Activated CD8-positive, alpha-beta memory T cell treated with anti-CD3 and anti-CD28 coated beads, Interleukin-2, amount 50 U/mL, for 4 hours (primary cell): ENCODE measurements around the gene MLYCD.

ENCODE experiments used
- DNase-seq: peaks from one replicate; pipeline ENCODE4 v3.0.0-alpha.2; 2020

MLYCD gene

GRCh38 chr16:83898463-83899271 is at the start of gene MLYCD:
MLYCD (plus strand) TSS chr16:83899115; CDS start chr16:83899145, 30 bp downstream.
- DNase-seq = peak; percentile 70

GRCh38 chr16:83849421-83849820 is 49.5 kb upstream of the MLYCD start:
- no peak for DNase-seq

- no peak for DNase-seq
Measured at GRCh38 chr16:83850947-83851346, 48.0 kb upstream of the MLYCD start.

- no peak for DNase-seq
Measured at GRCh38 chr16:83851473-83851872, 47.4 kb upstream of the MLYCD start.

GRCh38 chr16:83852774-83853173 is 46.1 kb upstream of the MLYCD start:
- DNase-seq = no peak

GRCh38 chr16:83853834-83854233 is 45.1 kb upstream of the MLYCD start:
- DNase-seq = no peak

- DNase-seq = no peak
Measured at GRCh38 chr16:83854420-83854819, 44.5 kb upstream of the MLYCD start.

- no peak for DNase-seq
Measured at GRCh38 chr16:83856792-83857191, 42.1 kb upstream of the MLYCD start.

- no peak for DNase-seq
Measured at GRCh38 chr16:83859265-83859664, 39.6 kb upstream of the MLYCD start.

GRCh38 chr16:83862661-83863060 is 36.3 kb upstream of the MLYCD start:
- no peak for DNase-seq

- DNase-seq = no peak
Measured at GRCh38 chr16:83863682-83864081, 35.2 kb upstream of the MLYCD start.

GRCh38 chr16:83870830-83871229 is 28.1 kb upstream of the MLYCD start:
- no peak for DNase-seq

- DNase-seq = no peak
Measured at GRCh38 chr16:83878838-83879237, 20.1 kb upstream of the MLYCD start.

- no peak for DNase-seq
Measured at GRCh38 chr16:83882163-83882885, 16.6 kb upstream of the MLYCD start.

GRCh38 chr16:83886199-83886971 is 12.5 kb upstream of the MLYCD start:
- DNase-seq = no peak

- DNase-seq = no peak
Measured at GRCh38 chr16:83887080-83887479, 11.8 kb upstream of the MLYCD start.

GRCh38 chr16:83887564-83887963 is 11.4 kb upstream of the MLYCD start:
- DNase-seq = no peak

- no peak for DNase-seq
Measured at GRCh38 chr16:83888672-83889044, 10.3 kb upstream of the MLYCD start.

GRCh38 chr16:83890359-83890758 is 8.6 kb upstream of the MLYCD start:
- no peak for DNase-seq

- DNase-seq = no peak
Measured at GRCh38 chr16:83891742-83892141, 7.2 kb upstream of the MLYCD start.

GRCh38 chr16:83895243-83895642 is 3.7 kb upstream of the MLYCD start:
- DNase-seq = no peak

- DNase-seq = no peak
Measured at GRCh38 chr16:83895942-83896341, 3.0 kb upstream of the MLYCD start.

GRCh38 chr16:83899272-83899897 is 470 bp downstream of the MLYCD start:
- peak; percentile 66 for DNase-seq
